Trophoblast cell (in vitro differentiated cells and primary cell): ENCODE data around the gene SCMH1.

Experiments used
- DNase-seq, 2 donors: peaks; one replicate each; pipeline ENCODE4 v3.0.0-alpha.2; 2016
- H2AFZ ChIP-seq: 2 replicates; pipeline ENCODE4 v1.6.1; 2013; ENCODE audit warnings: low read length, moderate library complexity, mild to moderate bottlenecking; ENCODE audit not compliant: insufficient read depth, poor library complexity
- H2AK5ac ChIP-seq: 2 replicates; pipeline ENCODE4 v1.6.1; 2013; ENCODE audit warnings: mild to moderate bottlenecking, low read length
- H2BK120ac ChIP-seq: 2 replicates; pipeline ENCODE4 v1.6.1; 2013; ENCODE audit warnings: low read length, mild to moderate bottlenecking, moderate library complexity; ENCODE audit not compliant: insufficient read depth, poor library complexity
- H2BK12ac ChIP-seq: 2 replicates; pipeline ENCODE4 v1.6.1; 2013; ENCODE audit warnings: mild to moderate bottlenecking, low read length, moderate library complexity
- H2BK5ac ChIP-seq: 2 replicates; pipeline ENCODE4 v1.6.1; 2013; ENCODE audit warnings: low read length, low read depth, moderate library complexity, mild to moderate bottlenecking; ENCODE audit not compliant: poor library complexity
- H3K14ac ChIP-seq: 2 replicates; pipeline ENCODE4 v1.6.1; 2013; ENCODE audit warnings: mild to moderate bottlenecking, low read length
- H3K18ac ChIP-seq: 2 replicates; pipeline ENCODE4 v1.6.1; 2013; ENCODE audit warnings: mild to moderate bottlenecking, low read length
- H3K23ac ChIP-seq: 2 replicates; pipeline ENCODE4 v1.6.1; 2013; ENCODE audit warnings: low read length
- H3K27ac ChIP-seq: 2 replicates; pipeline ENCODE4 v1.5.1; 2013; ENCODE audit warnings: low read depth, mild to moderate bottlenecking, inconsistent platforms, low read length, moderate library complexity
- H3K27me3 ChIP-seq: 2 replicates; pipeline ENCODE4 v1.6.1; 2013; ENCODE audit warnings: inconsistent platforms, mild to moderate bottlenecking, low read length, moderate library complexity; ENCODE audit not compliant: insufficient read depth
- H3K36me3 ChIP-seq, 2 experiments: 1 replicate in 1 of 2; 2 replicates in 1 of 2; pipeline ENCODE4 v1.6.1; 2013; ENCODE audit warnings: low read length in 2 of 2, mild to moderate bottlenecking in 2 of 2, moderate library complexity in 1 of 2; ENCODE audit not compliant: insufficient read depth in 2 of 2, control insufficient read depth in 1 of 2
- H3K4ac ChIP-seq: 2 replicates; pipeline ENCODE4 v1.6.1; 2013; ENCODE audit warnings: low read depth, mild to moderate bottlenecking, low read length, moderate library complexity
- H3K4me1 ChIP-seq, 2 experiments: 1 replicate in 1 of 2; 2 replicates in 1 of 2; pipeline ENCODE4 v1.6.1; 2013; ENCODE audit warnings: low read length in 2 of 2, mild to moderate bottlenecking in 2 of 2, moderate library complexity in 1 of 2; ENCODE audit not compliant: insufficient read depth in 2 of 2, control insufficient read depth in 1 of 2
- H3K4me2 ChIP-seq: 2 replicates; pipeline ENCODE4 v1.6.1; 2013; ENCODE audit warnings: inconsistent platforms, mild to moderate bottlenecking, low read length, moderate library complexity
- H3K4me3 ChIP-seq: 2 replicates; pipeline ENCODE4 v1.5.1; 2013; ENCODE audit warnings: mild to moderate bottlenecking, low read depth, low read length, inconsistent platforms
- H3K79me1 ChIP-seq: one replicate; pipeline ENCODE4 v1.6.1; 2013; ENCODE audit warnings: low read length
- H3K79me2 ChIP-seq: 2 replicates; pipeline ENCODE4 v1.6.1; 2013; ENCODE audit warnings: low read length, mild to moderate bottlenecking; ENCODE audit not compliant: control insufficient read depth, insufficient read depth, poor library complexity
- H3K9ac ChIP-seq: 2 replicates; pipeline ENCODE4 v1.6.1; 2013; ENCODE audit warnings: mild to moderate bottlenecking, low read length
- H3K9me3 ChIP-seq: 2 replicates; pipeline ENCODE4 v1.6.1; 2013; ENCODE audit warnings: low read depth, mild to moderate bottlenecking, control low read depth, inconsistent platforms, low read length; ENCODE audit not compliant: insufficient read depth
- H4K12ac ChIP-seq: 2 replicates; pipeline ENCODE4 v1.6.1; 2013; ENCODE audit warnings: low read depth, mild to moderate bottlenecking, low read length, moderate library complexity
- H4K8ac ChIP-seq: 2 replicates; pipeline ENCODE4 v1.6.1; 2013; ENCODE audit warnings: low read depth, mild to moderate bottlenecking, low read length, moderate library complexity
- H4K91ac ChIP-seq: one replicate; pipeline ENCODE4 v1.6.1; 2013; ENCODE audit warnings: low read depth, mild to moderate bottlenecking, low read length, moderate library complexity
- WGBS: extraction: QIAGEN DNeasy Blood & Tissue Kit; methylation state at CpG from one replicate; pipeline ENCODE4 v1.1.7; 2013; ENCODE audit warnings: missing lambda C conversion rate; ENCODE audit not compliant: insufficient read length, insufficient coverage; ENCODE audit errors: extremely low coverage; 5-methylcytosine and 5-hydroxymethylcytosine counted together

SCMH1 gene

DNA sequence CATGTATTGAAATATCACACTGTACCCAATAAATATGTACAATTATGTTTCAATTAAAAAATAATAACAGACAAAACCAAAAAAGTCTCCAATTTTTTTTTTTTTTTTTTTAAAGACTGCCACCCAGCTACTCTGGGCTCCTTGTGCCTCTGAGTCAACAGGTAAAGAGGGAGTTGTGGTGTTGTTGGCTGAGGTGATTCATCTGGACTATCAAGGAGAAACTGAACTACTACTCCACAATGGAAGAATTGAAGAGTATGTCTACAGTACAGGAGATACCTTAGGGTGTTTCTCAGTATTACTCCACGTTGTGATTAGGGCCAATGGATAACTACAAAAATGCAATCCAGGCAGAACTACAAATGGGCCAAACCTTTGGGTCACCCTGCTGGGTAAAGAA, 67.9 kb downstream of the SCMH1 start:
- H4K91ac ChIP-seq: no peak overlapping the region
- H4K8ac ChIP-seq: no peak overlapping the region
- H3K79me1 ChIP-seq: no peaks in the 10 kb centered on the region
- no peak overlapping the region for H3K14ac ChIP-seq
- H3K18ac ChIP-seq: no peak overlapping the region
- no peak overlapping the region for H3K23ac ChIP-seq
- no peak overlapping the region for H3K9ac ChIP-seq
- no peak overlapping the region for H2BK12ac ChIP-seq
- H2AFZ ChIP-seq: no peak overlapping the region
- no peak overlapping the region for H3K4me3 ChIP-seq
- no peaks in the 10 kb centered on the region for H3K9me3 ChIP-seq
- no peak overlapping the region for H2BK120ac ChIP-seq
- H3K4ac ChIP-seq: no peak overlapping the region
- H3K27ac ChIP-seq: no peak overlapping the region
- H3K27me3 ChIP-seq: no peaks in the 10 kb centered on the region
- H2BK5ac ChIP-seq: no peak overlapping the region
- no peak overlapping the region for H3K4me2 ChIP-seq
- no peaks in the 10 kb centered on the region for H3K4me1 ChIP-seq
- no peaks in the 10 kb centered on the region for H3K79me2 ChIP-seq
- H4K12ac ChIP-seq: no peak overlapping the region
- H3K36me3 ChIP-seq: peaks cover 0 to 2% of the 10 kb centered on the region in 2 experiments
- WGBS: no CpG with 5 or more reads among the region's 1 CpG
- H2AK5ac ChIP-seq: no peak overlapping the region
- DNase-seq: no peak

- no peaks in the 10 kb centered on the region for H3K79me2 ChIP-seq
- no peak overlapping the region for H3K9ac ChIP-seq
- no peak overlapping the region for H4K91ac ChIP-seq
- H3K9me3 ChIP-seq: no peaks in the 10 kb centered on the region
- H3K18ac ChIP-seq: no peak overlapping the region
- H4K12ac ChIP-seq: no peak overlapping the region
- no peak overlapping the region for H4K8ac ChIP-seq
- DNase-seq: no peak
- no peaks in the 10 kb centered on the region for H3K4me1 ChIP-seq
- no peak overlapping the region for H2BK120ac ChIP-seq
- no peak overlapping the region for H3K27ac ChIP-seq
- H3K14ac ChIP-seq: no peak overlapping the region
- no peak overlapping the region for H3K4me2 ChIP-seq
- H3K27me3 ChIP-seq: no peaks in the 10 kb centered on the region
- no peak overlapping the region for H2AFZ ChIP-seq
- no peak overlapping the region for H3K23ac ChIP-seq
- peaks cover 0 to 2% of the 10 kb centered on the region in 2 experiments for H3K36me3 ChIP-seq
- no peak overlapping the region for H2BK12ac ChIP-seq
- H3K79me1 ChIP-seq: no peaks in the 10 kb centered on the region
- H3K4me3 ChIP-seq: no peak overlapping the region
- H2AK5ac ChIP-seq: no peak overlapping the region
- no peak overlapping the region for H2BK5ac ChIP-seq
- no peak overlapping the region for H3K4ac ChIP-seq
Measured at GRCh38 chr1:41173651-41174050, 68.5 kb downstream of the SCMH1 start.

DNA sequence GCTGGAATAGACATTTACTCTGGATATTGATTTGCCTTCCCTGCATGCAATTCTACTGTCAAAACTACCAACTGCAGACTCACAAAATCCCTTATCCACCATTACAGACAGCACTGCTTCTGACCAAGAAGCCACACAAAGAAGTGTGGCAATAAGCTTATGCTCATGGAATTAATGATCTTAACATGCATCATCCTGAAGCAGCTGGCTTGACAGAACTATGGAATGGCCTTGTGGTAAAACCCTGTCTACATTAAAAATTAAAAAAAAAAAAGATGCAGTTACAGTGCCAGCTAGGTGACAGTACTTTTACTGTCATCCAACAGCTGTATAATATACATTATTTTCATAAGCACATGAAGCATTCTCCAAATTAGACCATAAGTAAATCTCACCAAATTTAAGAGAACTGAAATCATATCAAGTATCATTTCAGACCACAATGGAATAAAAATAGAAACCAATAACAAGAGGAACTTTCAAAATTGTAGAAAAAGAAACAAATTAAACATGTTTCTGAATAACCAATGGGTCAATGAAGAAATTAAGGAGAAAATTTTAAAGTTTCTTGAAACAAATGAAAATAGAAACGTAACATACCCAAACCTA, 70.7 kb downstream of the SCMH1 start:
- no peak overlapping the region for H3K18ac ChIP-seq
- no peak overlapping the region for H2BK12ac ChIP-seq
- H3K79me1 ChIP-seq: no peaks in the 10 kb centered on the region
- no peak overlapping the region for H3K14ac ChIP-seq
- no peak overlapping the region for H3K4me2 ChIP-seq
- no peak overlapping the region for H3K4ac ChIP-seq
- DNase-seq: no peak
- no peaks in the 10 kb centered on the region for H3K79me2 ChIP-seq
- no peak overlapping the region for H4K12ac ChIP-seq
- H3K4me1 ChIP-seq: no peaks in the 10 kb centered on the region
- no CpG with 5 or more reads among the region's 1 CpG for WGBS
- H3K4me3 ChIP-seq: no peak overlapping the region
- no peak overlapping the region for H3K9ac ChIP-seq
- H3K27ac ChIP-seq: no peak overlapping the region
- H3K9me3 ChIP-seq: no peaks in the 10 kb centered on the region
- no peak overlapping the region for H4K91ac ChIP-seq
- H2BK5ac ChIP-seq: no peak overlapping the region
- no peak overlapping the region for H3K23ac ChIP-seq
- no peak overlapping the region for H2AK5ac ChIP-seq
- peaks cover 0 to 2% of the 10 kb centered on the region in 2 experiments for H3K36me3 ChIP-seq
- no peak overlapping the region for H2BK120ac ChIP-seq
- no peaks in the 10 kb centered on the region for H3K27me3 ChIP-seq
- no peak overlapping the region for H4K8ac ChIP-seq
- no peak overlapping the region for H2AFZ ChIP-seq

- no peak overlapping the region for H4K8ac ChIP-seq
- no peak overlapping the region for H3K4me2 ChIP-seq
- H4K12ac ChIP-seq: no peak overlapping the region
- H2AK5ac ChIP-seq: no peak overlapping the region
- H3K79me1 ChIP-seq: no peaks in the 10 kb centered on the region
- H4K91ac ChIP-seq: no peak overlapping the region
- H3K36me3 ChIP-seq: no peaks in the 10 kb centered on the region
- H2BK12ac ChIP-seq: no peak overlapping the region
- no CpG with 5 or more reads among the region's 3 CpGs for WGBS
- H3K23ac ChIP-seq: no peak overlapping the region
- H3K79me2 ChIP-seq: no peaks in the 10 kb centered on the region
- H3K4ac ChIP-seq: no peak overlapping the region
- H3K9me3 ChIP-seq: no peaks in the 10 kb centered on the region
- H2BK120ac ChIP-seq: no peak overlapping the region
- no peaks in the 10 kb centered on the region for H3K4me1 ChIP-seq
- no peaks in the 10 kb centered on the region for H3K27me3 ChIP-seq
- H3K4me3 ChIP-seq: no peak overlapping the region
- no peak overlapping the region for H3K9ac ChIP-seq
- H2AFZ ChIP-seq: no peak overlapping the region
- no peak for DNase-seq
- no peak overlapping the region for H3K27ac ChIP-seq
- no peak overlapping the region for H2BK5ac ChIP-seq
- no peak overlapping the region for H3K14ac ChIP-seq
- no peak overlapping the region for H3K18ac ChIP-seq
Measured at GRCh38 chr1:41169799-41170180, 72.3 kb downstream of the SCMH1 start.
